B cell (primary cell): Measurements from ENCODE around the gene ANKRD24. TPM values are rescaled to one million over a fixed set of nuclear protein-coding genes. Genes with fewer than 3 reads are reported as not detected.

Source experiments
- ATAC-seq: fragments of 200-7000 bp; cut with Tn5 transposase; one replicate; pipeline ENCODE4 v1.10.0; 2021; ENCODE audit warnings: low read depth, mild to moderate bottlenecking, moderate number of reproducible peaks, moderate library complexity
- CTCF ChIA-PET: fragments of 350-600 bp; sonication (Branson Sonifier 250); formaldehyde crosslinking; loops from one replicate; lab custom pipeline; 2021; ENCODE audit warnings: antibody characterized with exemption, inconsistent platforms; lab: Charles Lee
- POLR2A ChIA-PET: fragments of 350-600 bp; sonication (Branson Sonifier 250); formaldehyde crosslinking; loops from one replicate; lab custom pipeline; 2021; ENCODE audit warnings: antibody characterized with exemption; lab: Charles Lee
- DNase-seq: peaks from one replicate; pipeline ENCODE4 v3.0.0; 2013
- H2AFZ ChIP-seq: 2 replicates; pipeline ENCODE4 v1.6.1; 2012; ENCODE audit warnings: mild to moderate bottlenecking, low read depth, low read length; ENCODE audit not compliant: insufficient read depth, poor library complexity, severe bottlenecking
- H3K27ac ChIP-seq, 2 donors: 1 replicate in 1 of 2; 2 replicates in 1 of 2; pipeline ENCODE4 v1.5.1; 2012 to 2013; ENCODE audit warnings: low read length in 2 of 2, mild to moderate bottlenecking in 2 of 2, moderate library complexity in 1 of 2
- H3K27me3 ChIP-seq, 4 experiments: fragments of 200-600 bp in 1 of 4; sonication (generic) in 1 of 4; replicated peaks in 1 of 4; 1 replicate in 2 of 4; 2 replicates in 2 of 4; pipeline versions ENCODE4 v1.6.1 to v1.7.0; 2013 to 2016; ENCODE audit warnings: low read length in 3 of 4, mild to moderate bottlenecking in 2 of 4, mixed read lengths in 1 of 4, moderate library complexity in 1 of 4; ENCODE audit not compliant: insufficient read depth in 4 of 4, control insufficient read depth in 3 of 4; ENCODE audit errors: control extremely low read depth in 1 of 4
- H3K36me3 ChIP-seq, 2 experiments: replicated peaks in 1 of 2; 1 replicate in 1 of 2; 2 replicates in 1 of 2; pipeline versions ENCODE4 v1.6.1 to v1.7.1; 2013; ENCODE audit warnings: low read length in 1 of 2; ENCODE audit not compliant: insufficient read depth in 2 of 2, control insufficient read depth in 1 of 2; ENCODE audit errors: control extremely low read depth in 1 of 2, extremely low read depth in 1 of 2
- H3K4me1 ChIP-seq, 2 donors: fragments of 200-600 bp in 1 of 2; sonication (generic) in 1 of 2; 1 replicate in 1 of 2; 2 replicates in 1 of 2; pipeline versions ENCODE4 v1.5.1 to v1.6.1; 2013 to 2017; ENCODE audit warnings: low read length in 2 of 2; ENCODE audit not compliant: control insufficient read depth in 2 of 2, insufficient read depth in 2 of 2
- H3K4me2 ChIP-seq: replicated peaks from 2 replicates; pipeline ENCODE3; 2012; ENCODE audit warnings: mild to moderate bottlenecking, low read depth, low read length; ENCODE audit not compliant: poor library complexity, severe bottlenecking
- H3K4me3 ChIP-seq, 5 experiments: fragments of 200-600 bp in 1 of 5; sonication (generic) in 1 of 5; 1 replicate in 3 of 5; 2 replicates in 2 of 5; pipeline versions ENCODE4 v1.5.1 to v1.7.0; 2011 to 2016; ENCODE audit warnings: low read length in 4 of 5, mild to moderate bottlenecking in 4 of 5, low read depth in 2 of 5, control low read depth in 1 of 5, moderate library complexity in 1 of 5; ENCODE audit not compliant: insufficient read depth in 1 of 5; ENCODE audit errors: control extremely low read depth in 1 of 5, extremely low read depth in 1 of 5
- H3K79me2 ChIP-seq: fragments of 200-600 bp; sonication (generic); one replicate; pipeline ENCODE4 v1.6.0; 2016; ENCODE audit warnings: low read length; ENCODE audit not compliant: control insufficient read depth, insufficient read depth
- H3K9ac ChIP-seq: fragments of 200-600 bp; sonication (generic); 2 replicates; pipeline ENCODE4 v1.6.1; 2017; ENCODE audit warnings: mild to moderate bottlenecking, low read length, moderate library complexity
- H3K9me3 ChIP-seq, 3 donors: one replicate each; pipeline versions ENCODE4 v1.6.1 to v1.7.1; 2013; ENCODE audit warnings: low read length in 2 of 3; ENCODE audit not compliant: control insufficient read depth in 2 of 3, insufficient read depth in 1 of 3; ENCODE audit errors: control extremely low read depth in 1 of 3
- H4K20me1 ChIP-seq: 2 replicates; pipeline ENCODE4 v1.6.0; 2012; ENCODE audit warnings: mild to moderate bottlenecking, low read length; ENCODE audit not compliant: insufficient read depth, control insufficient read depth, poor library complexity, severe bottlenecking
- H3K27ac Mint-ChIP-seq: one replicate; pipeline ENCODE4 v1.8.0; 2021; ENCODE audit warnings: mixed read lengths
- H3K27me3 Mint-ChIP-seq: one replicate; pipeline ENCODE4 v1.8.0; 2021; ENCODE audit warnings: mixed read lengths
- H3K4me1 Mint-ChIP-seq: one replicate; pipeline ENCODE4 v1.8.0; 2021; ENCODE audit warnings: mixed read lengths
- H3K4me3 Mint-ChIP-seq: one replicate; pipeline ENCODE4 v1.8.0; 2021; ENCODE audit warnings: mixed read lengths
- H3K9me3 Mint-ChIP-seq: one replicate; pipeline ENCODE4 v1.8.0; 2022; ENCODE audit warnings: mixed read lengths; ENCODE audit not compliant: insufficient read depth
- CTCF ChIP-seq: fragments of 200-600 bp; IDR thresholded peaks from one replicate; pipeline ENCODE4 v1.8.0; 2022; ENCODE audit warnings: antibody characterized with exemption, mild to moderate bottlenecking
- EZH2 ChIP-seq: IDR thresholded peaks from 2 replicates; pipeline ENCODE4 v1.6.1; 2012; ENCODE audit warnings: borderline replicate concordance, low read depth, mild to moderate bottlenecking, moderate library complexity, low read length; ENCODE audit not compliant: insufficient read depth, poor library complexity, severe bottlenecking
- WGBS: methylation state at CpG from one replicate; pipeline ENCODE4 v1.1.5; 2013; ENCODE audit warnings: missing lambda C conversion rate; ENCODE audit not compliant: insufficient coverage; 5-methylcytosine and 5-hydroxymethylcytosine counted together
- intact Hi-C: fragments of 100-400 bp; cut with micrococcal nuclease; formaldehyde crosslinking; loops from one replicate; pipeline ENCODE4 v1.10.0; 2022
- polyA plus RNA-seq: library from polyadenylated mRNA; depleted of rRNA; stranded (reverse); fragments of >200 nt; gene quantifications from 2 replicates; pipeline ENCODE4 v1.2.3, GENCODE V29; 2012
- total RNA-seq, 2 donors: library from RNA; stranded (reverse); fragments of 120-200 nt in 1 of 2; gene quantifications; 1 replicate in 1 of 2; 2 replicates in 1 of 2; pipeline versions ENCODE4 v1.2.3 to v1.2.4, GENCODE V29; 2013 to 2022

The ANKRD24 gene
- total and polyA plus RNA-seq, 2 donors (not counting 1 experiment from before 2014, with no cell fraction given), result 0.37 to 1.5 TPM

GRCh38 chr19:4267901-4268815, 85.7 kb downstream of the ANKRD24 start:
- peaks cover 9% of the 10 kb centered on the region for H4K20me1 ChIP-seq
- Mint-ChIP-seq H3K4me3 (no peak overlapping the region), H3K4me1 (peaks cover 12% of the 10 kb centered on the region), H3K27me3 (no peaks in the 10 kb centered on the region), H3K27ac (peak overlapping the region; percentile 37), H3K9me3 (no peaks in the 10 kb centered on the region)
- H3K4me3 ChIP-seq, result no peak overlapping the region
- H3K27ac ChIP-seq, result no peak overlapping the region
- H3K9ac ChIP-seq, result no peak overlapping the region
- no peak overlapping the region for H2AFZ ChIP-seq
- H3K4me2 ChIP-seq, result no peak overlapping the region
- 90% methylated on average over 24 of the region's 30 CpGs for WGBS
- no peaks in the 10 kb centered on the region for H3K27me3 ChIP-seq
- DNase-seq (no peak), ATAC-seq (no peak)
- H3K4me1 ChIP-seq, result peaks cover 0 to 11% of the 10 kb centered on the region in 2 donors
- peaks cover 0 to 51% of the 10 kb centered on the region in 2 experiments for H3K36me3 ChIP-seq
- TF ChIP-seq CTCF, result peak; percentile 60
- no peak for TF ChIP-seq EZH2
- ChIA-PET CTCF (interaction anchor here (0.7 to 8.1 kb wide), 12 partner anchors 9 to 368 kb away, joined by 3 to 89 read pairs (median 4); partner anchors contain the start of genes CHAF1A and YJU2), POLR2A (no interaction called here)
- no peaks in the 10 kb centered on the region for H3K79me2 ChIP-seq
- H3K9me3 ChIP-seq, result peaks cover 0 to 6% (median 0%) of the 10 kb centered on the region in 3 donors
- intact Hi-C loops, result loop anchor here (1.0 kb wide), 2 partner anchors 84 to 134 kb away; partner anchors contain the start of gene CHAF1A
